DMS114 treated with DMSO at 0.1 percent for 48 hours (cell line): ENCODE results near the gene CLDN7.
"Not testable (repeated sequence)": the region's sequence is repeated elsewhere in the genome, so short reads cannot be mapped to it uniquely, and the experiment has no call there.

Experiments
- DNase-seq: peaks from one replicate; lab custom pipeline; 2025; ENCODE audit not compliant: unreplicated experiment; lab: John Stamatoyannopoulos, UW

Gene CLDN7

GRCh38 chr17:7256766-7257456, 5.4 kb downstream of the CLDN7 start:
- no peak for DNase-seq

GRCh38 chr17:7254511-7254910, 7.8 kb downstream of the CLDN7 start:
- no peak for DNase-seq

DNA sequence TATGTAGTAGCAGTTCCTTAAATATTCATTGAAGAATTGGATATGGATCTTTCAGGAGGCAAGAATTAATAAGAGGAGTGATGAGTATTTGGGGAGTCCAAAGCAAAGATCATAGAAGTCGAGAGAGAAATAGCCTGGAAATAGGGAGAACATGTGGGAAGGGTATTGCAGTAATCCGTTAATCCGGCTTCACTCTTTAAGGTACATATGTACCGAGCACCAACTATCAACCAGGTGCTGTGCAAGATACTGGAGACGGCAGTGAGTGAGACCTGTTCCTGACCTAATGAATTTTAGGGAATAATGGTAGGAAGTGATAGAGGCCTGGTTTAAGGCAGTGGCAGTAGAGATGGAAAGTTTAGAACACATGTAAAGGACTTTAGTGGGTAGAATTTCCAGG, 9.2 kb downstream of the CLDN7 start:
- no peak for DNase-seq

GRCh38 chr17:7252176-7253043, 9.9 kb downstream of the CLDN7 start, which contains the start of gene ELP5:
Gene ELP5 (plus strand): TSS chr17:7252215. CDS start chr17:7252551, 336 bp downstream.
- peak; percentile 79 for DNase-seq

DNA sequence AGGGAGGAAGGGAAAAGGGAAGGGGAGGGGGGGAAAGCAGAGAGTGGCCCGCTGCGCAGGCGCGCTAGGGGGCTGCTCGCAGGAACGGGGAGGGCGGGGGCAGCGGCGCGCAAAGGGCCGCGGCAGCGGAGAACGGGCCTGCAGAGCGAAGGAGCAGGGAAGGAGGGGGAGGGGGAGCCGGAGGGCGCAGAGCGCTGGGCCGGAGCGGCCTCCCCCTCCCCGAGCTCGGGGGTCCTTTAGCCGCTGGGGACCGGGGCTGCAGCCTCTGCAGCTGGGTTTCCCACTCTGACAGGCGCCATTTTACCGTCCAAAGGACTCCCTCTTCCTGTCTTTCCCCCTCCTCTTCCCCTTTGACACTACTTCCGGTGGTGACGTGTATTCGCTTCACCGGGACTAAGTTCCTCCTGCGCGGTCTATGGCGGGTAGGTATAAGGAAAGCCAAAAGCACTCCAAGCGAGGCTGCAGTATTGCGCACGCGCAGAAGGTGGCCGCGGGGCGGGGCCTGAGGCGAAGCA, 10.6 kb downstream of the CLDN7 start, which contains the start of gene CTDNEP1:
CTDNEP1 (minus strand) TSS at position 74 of the 515 bp plus-strand sequence. CDS start 438 bp downstream, outside the sequence.
- DNase-seq = peak; percentile 96

GRCh38 chr17:7250695-7251627, 11.3 kb downstream of the CLDN7 start:
- DNase-seq = no peak

GRCh38 chr17:7249830-7250229, 12.4 kb downstream of the CLDN7 start:
- DNase-seq = no peak

- no peak for DNase-seq
Observed at GRCh38 chr17:7249214-7249613, 13.1 kb downstream of the CLDN7 start.

DNA sequence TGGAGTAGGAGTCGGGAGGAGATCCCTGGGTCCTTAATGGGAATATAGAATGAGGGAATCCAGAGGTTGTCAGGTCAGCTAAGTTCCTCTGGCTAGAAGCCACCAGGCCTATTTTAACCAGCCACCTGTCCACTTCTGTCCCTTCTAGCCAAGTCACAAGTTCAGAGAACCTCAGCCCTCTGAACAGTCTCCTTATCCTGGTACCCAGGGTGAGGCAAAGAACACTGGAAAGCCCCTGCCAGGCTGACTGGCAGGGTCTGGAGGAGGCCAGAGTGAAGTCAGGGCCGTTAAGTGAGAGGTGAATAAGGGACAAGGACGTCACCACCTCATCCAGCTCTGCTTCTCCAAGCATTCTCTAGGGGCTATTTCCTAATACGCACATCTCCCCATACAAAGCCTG, 13.5 kb downstream of the CLDN7 start:
- no peak for DNase-seq

DNA sequence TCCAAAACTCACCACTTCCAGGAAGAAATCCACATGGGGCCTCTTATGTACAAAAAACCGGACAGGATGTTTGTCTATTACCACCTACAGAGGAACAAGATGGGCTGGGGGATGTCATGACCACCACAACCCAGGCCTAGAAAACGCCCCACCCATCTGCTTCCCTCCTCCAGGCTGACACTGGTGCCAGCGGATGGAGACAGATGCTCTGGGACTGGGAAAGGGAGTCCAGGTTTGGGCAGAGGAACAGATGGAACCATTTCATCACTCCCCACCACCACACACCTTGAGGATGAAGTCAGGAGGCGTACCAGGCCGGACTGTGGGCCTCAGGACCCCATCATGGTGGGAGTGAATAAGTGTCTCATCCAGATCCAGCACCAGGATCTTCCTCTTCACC, 15.5 kb downstream of the CLDN7 start:
- DNase-seq = no peak

DNA sequence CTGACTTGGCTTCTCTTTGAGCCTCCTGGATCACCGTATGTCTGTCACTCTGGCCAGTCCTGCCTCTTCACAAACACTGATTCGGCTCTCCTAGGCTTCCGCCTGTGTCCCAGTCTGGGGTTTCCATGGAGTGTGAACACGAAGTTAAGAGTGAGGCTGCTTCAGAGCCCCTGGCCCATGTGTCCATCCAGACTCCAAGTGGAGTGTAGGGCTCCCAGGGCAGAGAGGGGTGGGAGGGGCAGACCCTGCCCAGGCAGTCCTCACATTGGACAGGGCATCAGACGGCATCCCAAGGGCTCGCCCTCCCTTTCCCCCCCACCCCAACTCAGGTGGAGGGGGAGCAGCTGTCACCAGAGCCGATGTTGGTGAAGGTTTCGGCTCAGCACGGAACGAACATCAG, 18.4 kb downstream of the CLDN7 start:
- not testable (repeated sequence) for DNase-seq

DNA sequence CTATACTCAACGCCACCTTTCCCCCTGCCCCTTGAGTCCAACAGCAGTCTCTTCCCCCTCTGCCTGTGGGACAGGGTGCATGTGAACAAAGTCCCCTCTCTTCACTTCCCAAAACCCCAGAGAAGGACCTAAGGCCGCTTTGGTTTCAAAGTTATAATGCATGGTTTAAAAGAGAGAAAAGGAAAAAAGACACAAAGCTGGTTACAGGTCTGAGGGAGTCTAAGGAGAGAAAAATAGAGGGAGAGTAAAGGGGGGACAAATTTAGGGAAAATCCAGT, 18.9 kb downstream of the CLDN7 start:
- DNase-seq = no peak

- DNase-seq = peak; percentile 85
Observed at GRCh38 chr17:7242717-7243452, 19.4 kb downstream of the CLDN7 start.

DNA sequence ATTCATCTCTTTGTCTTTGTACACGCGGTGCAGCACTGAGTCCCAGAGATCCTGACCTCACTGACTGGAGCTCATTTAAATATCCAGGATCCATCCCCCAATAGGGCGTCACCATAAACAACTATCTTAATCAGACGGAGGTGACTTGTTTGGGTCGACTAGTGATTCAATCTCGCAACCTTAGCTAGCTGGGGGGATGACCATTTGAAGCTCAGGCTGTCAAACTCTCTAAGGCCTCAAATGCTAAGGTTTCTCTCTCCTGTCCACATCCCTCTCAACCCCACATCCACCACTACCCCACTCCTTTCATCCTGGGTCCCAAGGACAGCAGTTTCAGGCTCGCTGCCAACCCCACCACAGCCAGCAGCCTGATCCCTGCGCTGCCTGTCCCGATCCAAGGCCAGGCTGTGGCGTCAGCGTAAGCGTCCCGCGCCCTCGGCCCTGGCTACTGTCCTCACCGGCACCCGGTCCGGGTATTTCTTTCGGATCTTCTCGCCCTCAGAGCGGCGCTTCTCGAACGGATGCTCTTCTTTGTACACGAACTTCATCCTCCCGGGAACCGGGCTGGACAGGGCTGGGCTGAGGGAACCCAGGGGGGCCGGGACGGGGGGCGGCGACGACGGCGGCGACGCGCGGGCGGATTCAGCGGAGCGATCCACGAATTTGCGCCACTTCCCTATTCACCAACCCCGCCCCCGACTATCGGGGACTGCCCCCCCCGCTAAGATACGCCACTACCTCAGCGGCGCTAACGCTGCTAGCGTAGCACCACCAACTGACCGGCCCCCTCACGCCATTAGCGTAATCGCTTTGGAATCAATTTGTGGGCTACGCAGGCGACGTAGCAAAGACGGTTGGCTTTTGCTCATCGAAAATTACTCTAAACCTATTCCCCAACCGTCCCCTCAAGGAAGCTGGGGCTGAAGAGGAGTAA, 20.2 kb downstream of the CLDN7 start, which contains the start of gene GABARAP:
GABARAP (minus strand) TSS at position 667 of the 934 bp plus-strand sequence; CDS start at position 548, 119 bp downstream.
- DNase-seq = peak; percentile 76

- DNase-seq = no peak
Observed at GRCh38 chr17:7241090-7241733, 21.1 kb downstream of the CLDN7 start.

GRCh38 chr17:7240375-7240774, 21.9 kb downstream of the CLDN7 start:
- no peak for DNase-seq

DNA sequence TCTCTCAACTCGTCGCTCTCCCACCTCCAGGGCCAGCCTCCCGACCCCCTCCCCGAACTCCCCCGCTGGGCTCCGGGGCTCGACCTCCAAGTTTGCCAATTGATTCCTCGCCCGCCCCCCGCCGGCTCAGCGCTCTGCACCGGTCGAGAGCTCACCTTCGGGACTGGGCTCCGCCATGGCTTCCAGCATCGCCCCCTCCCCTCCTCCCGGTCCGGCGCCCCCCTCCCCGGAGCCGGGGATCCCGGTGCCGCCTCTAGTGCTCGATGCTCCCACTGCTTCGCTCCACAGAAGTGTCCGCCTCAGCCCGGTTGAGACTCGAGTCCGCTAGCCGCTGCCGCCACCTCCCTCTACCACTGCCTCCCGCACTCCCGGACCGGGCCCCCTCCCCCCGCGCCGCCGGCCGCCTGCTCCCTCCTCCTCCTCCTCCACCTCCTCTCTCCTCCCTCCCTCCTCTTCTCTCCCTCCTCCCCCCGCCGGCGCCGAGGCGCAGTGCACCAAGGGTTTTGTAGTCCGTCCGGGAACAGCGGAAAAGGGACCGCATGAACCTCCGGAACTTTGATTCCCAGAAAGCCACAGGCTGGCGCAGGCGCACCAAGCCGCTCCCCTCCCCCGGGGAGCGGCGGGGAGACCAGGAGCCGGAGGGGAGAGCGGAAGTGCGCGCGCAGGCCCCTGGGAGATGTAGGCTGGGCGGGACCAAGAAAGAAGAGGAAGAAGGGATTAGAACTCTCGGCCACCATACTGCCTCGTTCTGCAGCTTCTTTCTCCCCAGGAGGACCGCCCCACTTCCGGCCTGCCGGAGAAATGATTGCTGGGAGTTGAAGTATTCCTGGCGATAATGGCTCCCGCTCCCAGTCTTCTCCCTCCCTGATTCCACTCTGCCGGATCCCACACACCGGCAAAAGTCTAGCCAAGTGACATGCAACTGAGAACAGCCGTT, 22.9 kb downstream of the CLDN7 start, which contains the start of gene PHF23:
PHF23 (minus strand) TSS at position 367 of the 937 bp plus-strand sequence; CDS start at position 189, 178 bp downstream.
- peak; percentile 98 for DNase-seq
